Muscle layer of duodenum (tissue), 2 donors: ENCODE measurements around the gene AP5B1.

Experiments used
- H3K27ac ChIP-seq: one replicate; pipeline ENCODE4 v1.7.0; 2013; ENCODE audit warnings: mild to moderate bottlenecking, low read length
- H3K27me3 ChIP-seq: one replicate; pipeline ENCODE4 v1.7.0; 2013; ENCODE audit warnings: low read depth, mild to moderate bottlenecking, control low read depth, low read length
- H3K36me3 ChIP-seq, 2 donors: one replicate each; pipeline ENCODE4 v1.7.0; 2013; ENCODE audit warnings: low read length in 2 of 2, control low read depth in 1 of 2, mild to moderate bottlenecking in 1 of 2; ENCODE audit not compliant: insufficient read depth in 2 of 2, control insufficient read depth in 1 of 2
- H3K4me1 ChIP-seq, 2 donors: one replicate each; pipeline ENCODE4 v1.7.0; 2013; ENCODE audit warnings: low read length in 2 of 2, mild to moderate bottlenecking in 2 of 2, control low read depth in 1 of 2, moderate library complexity in 1 of 2; ENCODE audit not compliant: insufficient read depth in 2 of 2, control insufficient read depth in 1 of 2
- H3K4me3 ChIP-seq, 2 donors: one replicate each; pipeline ENCODE4 v1.7.0; 2013; ENCODE audit warnings: low read length in 2 of 2, low read depth in 1 of 2, mild to moderate bottlenecking in 1 of 2
- H3K9me3 ChIP-seq, 2 donors: one replicate each; pipeline ENCODE4 v1.7.0; 2013; ENCODE audit warnings: low read length in 2 of 2, control low read depth in 1 of 2, mild to moderate bottlenecking in 1 of 2; ENCODE audit not compliant: control insufficient read depth in 1 of 2
- donor health status: healthy.

Gene AP5B1

GRCh38 chr11:65780770-65781151 lies at the start of gene AP5B1:
TSS of gene AP5B1 (minus strand) at chr11:65780976. CDS start at chr11:65780591, 385 bp downstream.
- Histone ChIP-seq H3K4me3 (peak within 1 kb of the TSS; percentile 60 to 91), H3K27me3 (peaks cover 6% of the 10 kb centered on the region), H3K27ac (peak within 1 kb of the TSS; percentile 23), H3K36me3 (peaks cover 4 to 23% of the 10 kb centered on the region in 2 donors), H3K9me3 (no peaks in the 10 kb centered on the region), H3K4me1 (peaks cover 0 to 19% of the 10 kb centered on the region in 2 donors)

- no peak overlapping the region for H3K4me3 ChIP-seq
- no peaks in the 10 kb centered on the region for H3K27me3 ChIP-seq
- H3K36me3 ChIP-seq, result no peaks in the 10 kb centered on the region
- no peaks in the 10 kb centered on the region for H3K9me3 ChIP-seq
- no peak overlapping the region for H3K27ac ChIP-seq
- peaks cover 5 to 7% of the 10 kb centered on the region in 2 donors for H3K4me1 ChIP-seq
These were observed 48.7 kb upstream of the AP5B1 start for GRCh38 chr11:65829459-65829858.

GRCh38 chr11:65826984-65827735 lies 46.4 kb upstream of the AP5B1 start:
- Histone ChIP-seq H3K4me3 (no peak overlapping the region), H3K36me3 (no peaks in the 10 kb centered on the region), H3K27me3 (no peaks in the 10 kb centered on the region), H3K9me3 (no peaks in the 10 kb centered on the region), H3K27ac (no peak overlapping the region), H3K4me1 (no peaks in the 10 kb centered on the region)

GRCh38 chr11:65822776-65823528 lies 42.2 kb upstream of the AP5B1 start:
- H3K4me1 ChIP-seq, result no peaks in the 10 kb centered on the region
- H3K27ac ChIP-seq, result peak overlapping the region; percentile 23
- H3K4me3 ChIP-seq, result no peak overlapping the region

GRCh38 chr11:65821107-65821506 lies 40.3 kb upstream of the AP5B1 start:
- no peak overlapping the region for H3K4me3 ChIP-seq
- H3K36me3 ChIP-seq, result no peaks in the 10 kb centered on the region
- H3K27me3 ChIP-seq, result no peaks in the 10 kb centered on the region
- H3K9me3 ChIP-seq, result no peaks in the 10 kb centered on the region
- H3K4me1 ChIP-seq, result peaks cover 0 to 10% of the 10 kb centered on the region in 2 donors
- peak overlapping the region; percentile 56 for H3K27ac ChIP-seq

More at GRCh38 chr11:65822776-65823528, 42.2 kb upstream of the AP5B1 start:
- no peaks in the 10 kb centered on the region for H3K27me3 ChIP-seq
- H3K36me3 ChIP-seq, result no peaks in the 10 kb centered on the region
- H3K9me3 ChIP-seq, result no peaks in the 10 kb centered on the region

- peak overlapping the region; percentile 63 to 67 for H3K4me3 ChIP-seq
- H3K9me3 ChIP-seq, result no peaks in the 10 kb centered on the region
- H3K27ac ChIP-seq, result peak overlapping the region; percentile 72
- peaks cover 0 to 10% of the 10 kb centered on the region in 2 donors for H3K4me1 ChIP-seq
- no peaks in the 10 kb centered on the region for H3K36me3 ChIP-seq
- H3K27me3 ChIP-seq, result no peaks in the 10 kb centered on the region
These were observed 37.3 kb upstream of the AP5B1 start for GRCh38 chr11:65817835-65818680.

- peak overlapping the region; percentile 72 for H3K27ac ChIP-seq
- H3K27me3 ChIP-seq, result no peaks in the 10 kb centered on the region
- H3K9me3 ChIP-seq, result no peaks in the 10 kb centered on the region
- peak overlapping the region; percentile 63 to 67 for H3K4me3 ChIP-seq
- peaks cover 0 to 10% of the 10 kb centered on the region in 2 donors for H3K4me1 ChIP-seq
- H3K36me3 ChIP-seq, result no peaks in the 10 kb centered on the region
These were observed 36.6 kb upstream of the AP5B1 start for GRCh38 chr11:65817312-65817834.

GRCh38 chr11:65816696-65817095 lies 35.9 kb upstream of the AP5B1 start:
- Histone ChIP-seq H3K27me3 (no peaks in the 10 kb centered on the region), H3K9me3 (no peaks in the 10 kb centered on the region), H3K27ac (no peak overlapping the region), H3K36me3 (no peaks in the 10 kb centered on the region), H3K4me3 (peak overlapping the region in 1 of 2 donors; percentile 67), H3K4me1 (peaks cover 0 to 10% of the 10 kb centered on the region in 2 donors)

GRCh38 chr11:65814986-65815565 lies 34.3 kb upstream of the AP5B1 start:
- no peak overlapping the region for H3K4me3 ChIP-seq
- H3K4me1 ChIP-seq, result peaks cover 0 to 10% of the 10 kb centered on the region in 2 donors
- H3K27me3 ChIP-seq, result no peaks in the 10 kb centered on the region
- H3K36me3 ChIP-seq, result no peaks in the 10 kb centered on the region
- no peaks in the 10 kb centered on the region for H3K9me3 ChIP-seq
- H3K27ac ChIP-seq, result no peak overlapping the region

GRCh38 chr11:65814131-65814985 lies 33.6 kb upstream of the AP5B1 start:
- no peak overlapping the region for H3K4me3 ChIP-seq
- no peaks in the 10 kb centered on the region for H3K27me3 ChIP-seq
- peaks cover 0 to 10% of the 10 kb centered on the region in 2 donors for H3K4me1 ChIP-seq
- no peaks in the 10 kb centered on the region for H3K36me3 ChIP-seq
- no peaks in the 10 kb centered on the region for H3K9me3 ChIP-seq
- H3K27ac ChIP-seq, result no peak overlapping the region
